Mucosa of stomach (tissue), 1 donor: ENCODE data around the gene IL21R.

Experiments used
- H3K27me3 ChIP-seq: one replicate; pipeline ENCODE4 v1.7.0; 2013; ENCODE audit warnings: mild to moderate bottlenecking, low read length; ENCODE audit not compliant: control insufficient read depth, insufficient read depth
- H3K36me3 ChIP-seq: one replicate; pipeline ENCODE4 v1.7.0; 2013; ENCODE audit warnings: low read length; ENCODE audit not compliant: control insufficient read depth, insufficient read depth
- H3K4me1 ChIP-seq: one replicate; pipeline ENCODE4 v1.7.0; 2013; ENCODE audit warnings: mild to moderate bottlenecking, low read length; ENCODE audit not compliant: control insufficient read depth, insufficient read depth
- H3K4me3 ChIP-seq: one replicate; pipeline ENCODE4 v1.7.0; 2013; ENCODE audit warnings: low read length
- H3K9ac ChIP-seq: one replicate; pipeline ENCODE4 v1.7.0; 2013; ENCODE audit warnings: mild to moderate bottlenecking, low read length, moderate library complexity
- H3K9me3 ChIP-seq: one replicate; pipeline ENCODE4 v1.7.0; 2013; ENCODE audit warnings: mild to moderate bottlenecking, low read length, moderate library complexity; ENCODE audit not compliant: control insufficient read depth
- donor health status: Pancreatic carcinoma.

Gene IL21R

GRCh38 chr16:27470567-27471431, 68.8 kb downstream of the IL21R start:
- Histone ChIP-seq H3K4me1 (no peaks in the 10 kb centered on the region), H3K4me3 (no peak overlapping the region), H3K27me3 (no peaks in the 10 kb centered on the region), H3K9ac (no peak overlapping the region), H3K9me3 (no peaks in the 10 kb centered on the region), H3K36me3 (peaks cover 26% of the 10 kb centered on the region)

GRCh38 chr16:27471661-27472060, 69.7 kb downstream of the IL21R start:
- no peak overlapping the region for H3K9ac ChIP-seq
- peaks cover 24% of the 10 kb centered on the region for H3K36me3 ChIP-seq
- H3K9me3 ChIP-seq = no peaks in the 10 kb centered on the region

GRCh38 chr16:27472091-27473020, 70.4 kb downstream of the IL21R start:
- peaks cover 24% of the 10 kb centered on the region for H3K36me3 ChIP-seq
- H3K27me3 ChIP-seq = no peaks in the 10 kb centered on the region
- no peak overlapping the region for H3K4me3 ChIP-seq
- H3K9ac ChIP-seq = no peak overlapping the region
- H3K4me1 ChIP-seq = no peaks in the 10 kb centered on the region
- H3K9me3 ChIP-seq = no peaks in the 10 kb centered on the region

More at GRCh38 chr16:27471661-27472060, 69.7 kb downstream of the IL21R start:
- Histone ChIP-seq H3K4me1 (no peaks in the 10 kb centered on the region), H3K4me3 (no peak overlapping the region), H3K27me3 (no peaks in the 10 kb centered on the region)

DNA sequence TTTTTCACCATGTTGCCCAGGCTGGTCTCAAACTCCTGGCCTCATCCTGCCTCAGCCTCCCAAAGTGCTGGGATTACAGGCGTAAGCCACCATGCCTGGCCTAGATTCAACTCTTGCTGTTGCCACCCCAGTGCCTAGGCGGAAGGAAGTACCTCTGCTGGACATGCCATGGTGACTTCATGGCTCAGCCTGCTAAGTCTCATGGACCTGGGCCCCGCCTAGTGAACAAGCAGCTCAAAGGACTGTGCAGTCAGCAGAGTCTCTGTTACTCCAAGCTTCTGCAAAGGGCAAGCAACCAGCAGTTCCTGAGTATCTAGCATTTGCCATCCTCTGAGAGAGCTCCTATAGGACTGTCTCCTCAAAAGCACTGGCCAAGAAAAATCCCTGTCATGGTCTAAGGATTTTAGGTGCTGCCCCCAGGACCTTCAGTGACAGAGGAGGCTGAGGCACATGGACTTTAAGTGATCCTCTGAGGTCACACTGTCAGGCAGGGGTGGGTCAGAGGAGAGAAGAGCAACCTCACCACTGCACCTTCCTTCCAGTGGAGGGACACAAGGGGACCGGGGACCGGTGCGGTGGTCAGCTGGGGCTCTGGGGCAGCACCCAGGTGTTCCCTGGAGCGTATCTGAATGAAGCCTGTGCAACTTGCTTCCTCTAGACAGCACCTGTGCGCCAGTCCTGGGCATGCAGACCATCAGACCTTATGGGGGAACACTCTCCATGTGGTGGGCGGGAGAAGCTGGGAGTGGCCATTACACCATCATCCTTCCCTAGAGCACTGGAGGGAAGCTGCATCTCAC, 71.3 kb downstream of the IL21R start:
- Histone ChIP-seq H3K27me3 (no peaks in the 10 kb centered on the region), H3K9me3 (no peaks in the 10 kb centered on the region), H3K4me3 (no peak overlapping the region), H3K9ac (no peak overlapping the region), H3K4me1 (no peaks in the 10 kb centered on the region), H3K36me3 (peaks cover 24% of the 10 kb centered on the region)

DNA sequence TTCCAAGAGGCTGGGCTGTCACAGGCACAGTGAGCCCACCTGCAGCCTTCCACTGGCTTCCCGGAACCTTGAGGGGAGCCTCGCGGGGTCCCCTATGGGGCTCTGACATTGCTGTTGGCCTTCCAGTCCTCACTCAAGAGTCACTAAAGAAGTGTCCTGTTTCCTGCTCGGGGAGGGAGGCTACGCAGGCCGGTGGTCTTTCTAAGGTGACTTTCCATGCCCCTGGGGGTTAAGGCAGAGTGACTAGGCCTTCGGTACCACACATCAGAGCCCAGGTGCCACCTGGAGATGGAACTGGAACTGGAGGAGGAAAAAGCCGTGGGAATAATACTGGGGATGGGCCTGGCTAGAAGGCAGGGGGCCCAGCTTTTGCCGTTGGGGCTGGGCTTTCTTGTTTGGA, 72.1 kb downstream of the IL21R start:
- Histone ChIP-seq H3K9me3 (no peaks in the 10 kb centered on the region), H3K36me3 (peaks cover 20% of the 10 kb centered on the region), H3K4me1 (no peaks in the 10 kb centered on the region), H3K9ac (no peak overlapping the region), H3K4me3 (no peak overlapping the region), H3K27me3 (no peaks in the 10 kb centered on the region)

DNA sequence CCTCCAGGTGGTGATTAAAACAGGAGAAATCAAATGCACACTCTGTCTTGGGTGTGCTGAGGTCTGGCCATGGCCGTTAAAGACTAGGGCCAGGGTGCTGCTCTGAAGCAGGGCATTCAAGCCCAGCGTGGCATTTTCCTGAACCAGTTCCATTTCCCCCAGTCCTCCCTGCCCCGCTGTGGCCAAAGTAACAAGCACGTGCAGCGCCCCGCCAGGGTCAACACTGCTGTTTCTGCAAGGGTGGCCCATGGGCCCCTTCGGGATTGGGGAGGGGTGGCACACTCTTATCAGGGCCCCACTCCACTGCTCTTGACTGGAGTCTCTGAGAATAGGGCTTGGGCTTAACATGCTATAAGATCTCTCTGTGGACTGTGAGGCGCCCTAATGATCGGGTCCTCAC, 72.9 kb downstream of the IL21R start:
- Histone ChIP-seq H3K4me1 (no peaks in the 10 kb centered on the region), H3K9me3 (no peaks in the 10 kb centered on the region), H3K36me3 (peaks cover 12% of the 10 kb centered on the region), H3K9ac (no peak overlapping the region), H3K27me3 (no peaks in the 10 kb centered on the region), H3K4me3 (no peak overlapping the region)

DNA sequence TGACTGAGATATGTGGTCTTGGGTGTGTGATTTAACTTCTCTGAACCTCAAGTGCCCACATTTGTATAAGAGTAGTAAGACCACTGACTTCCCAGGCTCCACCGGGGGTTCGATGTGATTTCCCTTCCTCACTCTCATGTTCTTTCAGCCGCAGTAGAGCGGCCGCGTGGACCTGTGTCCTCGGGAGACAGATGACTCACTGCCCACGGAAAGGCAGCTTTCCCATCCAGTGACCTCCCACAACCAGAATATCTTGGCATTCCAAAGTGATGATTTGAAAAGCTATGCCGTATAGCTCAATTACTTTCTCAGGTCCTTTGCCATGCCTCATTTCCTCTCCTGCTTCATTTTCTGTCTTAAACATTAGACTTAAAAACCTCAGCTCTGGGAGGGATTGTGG, 73.6 kb downstream of the IL21R start:
- H3K4me1 ChIP-seq = no peaks in the 10 kb centered on the region
- H3K9me3 ChIP-seq = no peaks in the 10 kb centered on the region
- H3K4me3 ChIP-seq = no peak overlapping the region
- no peaks in the 10 kb centered on the region for H3K27me3 ChIP-seq
- peaks cover 10% of the 10 kb centered on the region for H3K36me3 ChIP-seq
- H3K9ac ChIP-seq = no peak overlapping the region

DNA sequence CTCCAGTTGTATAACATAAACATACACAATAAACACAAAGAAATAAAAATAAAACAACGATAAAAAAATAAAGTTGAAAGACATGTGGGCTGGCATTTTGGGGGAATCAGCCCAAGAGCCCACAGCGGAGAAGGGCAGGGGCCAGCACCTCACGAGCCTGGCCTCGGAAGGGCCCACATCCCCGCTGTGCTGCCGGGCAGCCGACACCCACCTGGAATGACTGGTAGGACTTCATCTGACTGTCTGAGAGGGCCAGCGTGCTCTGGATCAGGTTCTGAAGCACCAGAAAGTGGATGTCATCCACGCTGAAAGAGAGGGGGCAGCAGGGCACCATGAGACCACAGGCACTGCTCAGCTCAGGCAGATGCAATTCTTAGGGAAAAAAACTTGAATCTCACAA, 74.3 kb downstream of the IL21R start:
- Histone ChIP-seq H3K9ac (no peak overlapping the region), H3K27me3 (no peaks in the 10 kb centered on the region), H3K9me3 (no peaks in the 10 kb centered on the region), H3K36me3 (peaks cover 8% of the 10 kb centered on the region), H3K4me3 (no peak overlapping the region), H3K4me1 (no peaks in the 10 kb centered on the region)

- no peaks in the 10 kb centered on the region for H3K4me1 ChIP-seq
- no peak overlapping the region for H3K4me3 ChIP-seq
- H3K27me3 ChIP-seq = no peaks in the 10 kb centered on the region
- peaks cover 36% of the 10 kb centered on the region for H3K36me3 ChIP-seq
- H3K9ac ChIP-seq = no peak overlapping the region
- H3K9me3 ChIP-seq = no peaks in the 10 kb centered on the region
These were observed 78.8 kb downstream of the IL21R start for GRCh38 chr16:27480761-27481160.

- Histone ChIP-seq H3K36me3 (peaks cover 36% of the 10 kb centered on the region), H3K4me3 (no peak overlapping the region), H3K9me3 (no peaks in the 10 kb centered on the region), H3K4me1 (no peaks in the 10 kb centered on the region), H3K9ac (no peak overlapping the region), H3K27me3 (no peaks in the 10 kb centered on the region)
These were observed 79.4 kb downstream of the IL21R start for GRCh38 chr16:27481282-27481934.

- H3K4me3 ChIP-seq = no peak overlapping the region
- H3K27me3 ChIP-seq = no peaks in the 10 kb centered on the region
- H3K9ac ChIP-seq = no peak overlapping the region
- H3K36me3 ChIP-seq = peaks cover 36% of the 10 kb centered on the region
- H3K9me3 ChIP-seq = no peaks in the 10 kb centered on the region
- no peaks in the 10 kb centered on the region for H3K4me1 ChIP-seq
These were observed 80.6 kb downstream of the IL21R start for GRCh38 chr16:27482397-27483087.
